Thymus (tissue), 11 donors: ENCODE measurements around the gene TBK1. TPM values are rescaled to one million over a fixed set of nuclear protein-coding genes. Genes with fewer than 3 reads are reported as not detected.
"Not testable (repeated sequence)": the region's sequence is repeated elsewhere in the genome, so short reads cannot be mapped to it uniquely, and the experiment has no call there.

Source experiments
- DNase-seq, 9 donors: peaks; one replicate each; pipeline ENCODE4 v3.0.0-alpha.2; 2013; ENCODE audit warnings: low spot score in 9 of 9, low read depth in 6 of 9, missing footprints in 1 of 9
- H3K27ac ChIP-seq, 2 donors: one replicate each; pipeline ENCODE4 v1.5.1; 2013; ENCODE audit warnings: control low read depth in 1 of 2, low read depth in 1 of 2, low read length in 1 of 2, mild to moderate bottlenecking in 1 of 2, moderate library complexity in 1 of 2
- H3K27me3 ChIP-seq, 2 donors: one replicate each; pipeline ENCODE4 v1.5.1; 2013; ENCODE audit warnings: low read length in 1 of 2; ENCODE audit not compliant: control insufficient read depth in 2 of 2, insufficient read depth in 1 of 2
- H3K36me3 ChIP-seq, 2 donors: one replicate each; pipeline ENCODE4 v1.5.1; 2013; ENCODE audit warnings: low read length in 1 of 2, mild to moderate bottlenecking in 1 of 2, moderate library complexity in 1 of 2; ENCODE audit not compliant: control insufficient read depth in 2 of 2, insufficient read depth in 2 of 2
- H3K4me1 ChIP-seq, 2 donors: one replicate each; pipeline ENCODE4 v1.5.1; 2013; ENCODE audit warnings: low read length in 2 of 2; ENCODE audit not compliant: control insufficient read depth in 2 of 2, insufficient read depth in 2 of 2
- H3K4me3 ChIP-seq, 2 donors: one replicate each; pipeline ENCODE4 v1.5.1; 2013; ENCODE audit warnings: low read length in 2 of 2, control low read depth in 1 of 2, mild to moderate bottlenecking in 1 of 2
- H3K9me3 ChIP-seq, 2 donors: one replicate each; pipeline ENCODE4 v1.5.1; 2013; ENCODE audit warnings: low read length in 1 of 2, mild to moderate bottlenecking in 1 of 2; ENCODE audit not compliant: control insufficient read depth in 2 of 2, insufficient read depth in 1 of 2
- WGBS: extraction: QIAGEN DNeasy Blood & Tissue Kit; methylation state at CpG from one replicate; pipeline ENCODE4 v1.1.7; 2013; 5-methylcytosine and 5-hydroxymethylcytosine counted together
- polyA plus RNA-seq: library from polyadenylated mRNA; stranded (reverse); fragments of 200-250 nt; gene quantifications from one replicate; pipeline ENCODE4 v1.2.3, GENCODE V29; 2013
- total RNA-seq: library from RNA; stranded (reverse); fragments of 120-200 nt; gene quantifications from one replicate; pipeline ENCODE4 v1.2.4, GENCODE V29; 2013
- donor health status: healthy.

The TBK1 gene
- total and polyA plus RNA-seq, 2 donors: 10.6 to 18.8 TPM

DNA sequence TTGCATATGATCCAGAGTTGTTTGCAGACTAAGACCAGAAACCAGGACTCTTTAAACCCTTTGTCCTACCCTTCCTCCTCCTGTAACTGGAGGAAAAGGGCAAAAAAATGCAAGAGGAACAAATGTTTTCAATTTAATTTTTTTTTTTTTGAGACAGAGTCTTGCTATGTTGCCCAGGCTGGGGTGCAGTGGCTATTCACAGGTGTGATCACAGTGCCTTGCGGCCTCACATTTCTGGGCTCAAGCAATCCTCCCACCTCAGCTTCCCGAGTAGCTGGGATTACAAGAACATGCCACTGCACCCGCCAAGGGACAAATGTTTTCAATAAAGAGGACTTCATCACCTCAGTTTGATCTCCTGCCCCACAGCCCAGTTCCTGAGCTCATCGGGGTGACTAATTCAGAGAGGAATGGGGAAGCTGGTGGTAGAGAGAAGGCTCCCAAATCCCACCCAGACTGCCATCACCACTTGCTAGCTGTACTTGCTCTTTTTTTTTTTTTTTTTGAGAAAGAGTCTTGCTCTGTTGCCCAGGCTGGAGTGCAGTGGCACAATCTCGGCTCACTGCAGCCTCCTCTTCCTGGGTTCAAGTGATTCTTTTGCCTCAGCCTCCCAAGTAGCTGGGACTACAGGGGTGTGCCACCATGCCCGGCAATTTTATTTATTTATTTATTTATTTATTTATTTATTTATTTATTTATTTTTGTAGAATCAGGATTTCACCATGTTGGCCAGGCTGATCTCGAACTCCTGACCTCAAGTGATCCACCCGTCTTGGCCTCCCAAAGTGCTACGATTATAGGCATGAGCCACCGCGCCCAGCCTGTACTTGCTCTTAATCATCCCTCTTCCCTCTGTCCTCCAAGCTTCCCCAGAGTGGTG lies 71.9 kb downstream of the TBK1 start:
- H3K4me3 ChIP-seq: not testable (repeated sequence)
- 98% methylated on average over 11 of the region's 11 CpGs for WGBS

DNA sequence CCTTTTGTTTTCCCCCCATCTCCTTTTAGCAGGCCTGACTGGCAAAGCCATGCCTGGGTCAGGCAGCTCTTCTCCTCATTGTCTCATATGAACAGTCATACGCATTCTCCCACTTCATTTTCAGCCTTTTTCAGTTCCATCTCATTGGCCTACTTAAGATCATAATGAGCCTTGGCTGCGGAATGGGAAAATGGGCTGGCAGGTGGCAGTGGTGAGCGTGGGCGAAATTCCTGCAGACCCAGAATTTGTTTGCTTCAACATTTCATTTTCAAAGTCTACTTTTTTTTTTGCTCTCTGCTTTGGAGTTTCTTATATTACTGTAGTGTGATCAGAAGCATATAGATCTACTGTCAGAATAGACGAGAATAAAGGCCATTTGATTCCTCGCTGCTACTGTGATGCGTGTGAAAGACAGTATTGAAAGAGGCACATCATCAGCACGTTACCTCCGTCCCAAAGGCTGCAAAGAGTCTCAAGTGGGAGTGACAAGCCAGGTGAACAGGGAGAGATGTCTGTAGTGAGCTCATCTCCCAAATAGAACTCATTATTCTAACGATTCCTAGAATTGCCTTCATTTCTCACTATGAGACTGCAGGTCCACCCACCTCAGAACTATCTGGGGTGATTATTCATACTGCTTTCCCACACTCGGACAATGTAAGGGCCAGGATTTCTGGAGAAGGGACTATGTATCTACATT lies 73.7 kb downstream of the TBK1 start:
- Histone ChIP-seq H3K9me3 (no peaks in the 10 kb centered on the region), H3K4me1 (peaks cover 0 to 3% of the 10 kb centered on the region in 2 donors), H3K36me3 (no peaks in the 10 kb centered on the region), H3K27me3 (no peaks in the 10 kb centered on the region), H3K4me3 (no peak overlapping the region), H3K27ac (no peak overlapping the region)
- no peak for DNase-seq
- 97% methylated on average over 11 of the region's 11 CpGs for WGBS

More for the DNA sequence above, 71.9 kb downstream of the TBK1 start:
- H3K4me1 ChIP-seq, DNase-seq, H3K36me3 ChIP-seq, H3K27ac ChIP-seq, H3K27me3 ChIP-seq, H3K9me3 ChIP-seq: not testable (repeated sequence)

GRCh38 chr12:64526859-64527258 lies 74.9 kb downstream of the TBK1 start:
- 91% methylated on average over 2 of the region's 2 CpGs for WGBS
- no peak for DNase-seq
- H3K9me3 ChIP-seq: no peaks in the 10 kb centered on the region
- no peak overlapping the region for H3K4me3 ChIP-seq
- no peaks in the 10 kb centered on the region for H3K36me3 ChIP-seq
- H3K27me3 ChIP-seq: no peaks in the 10 kb centered on the region
- peaks cover 0 to 3% of the 10 kb centered on the region in 2 donors for H3K4me1 ChIP-seq
- no peak overlapping the region for H3K27ac ChIP-seq

- WGBS: 91% methylated on average over 8 of the region's 8 CpGs
- H3K4me3 ChIP-seq: no peak overlapping the region
- H3K27me3 ChIP-seq: no peaks in the 10 kb centered on the region
- H3K9me3 ChIP-seq: no peaks in the 10 kb centered on the region
- no peaks in the 10 kb centered on the region for H3K36me3 ChIP-seq
- no peak for DNase-seq
- peaks cover 0 to 3% of the 10 kb centered on the region in 2 donors for H3K4me1 ChIP-seq
- H3K27ac ChIP-seq: no peak overlapping the region
These were observed 76.7 kb downstream of the TBK1 start for GRCh38 chr12:64528616-64529015.

DNA sequence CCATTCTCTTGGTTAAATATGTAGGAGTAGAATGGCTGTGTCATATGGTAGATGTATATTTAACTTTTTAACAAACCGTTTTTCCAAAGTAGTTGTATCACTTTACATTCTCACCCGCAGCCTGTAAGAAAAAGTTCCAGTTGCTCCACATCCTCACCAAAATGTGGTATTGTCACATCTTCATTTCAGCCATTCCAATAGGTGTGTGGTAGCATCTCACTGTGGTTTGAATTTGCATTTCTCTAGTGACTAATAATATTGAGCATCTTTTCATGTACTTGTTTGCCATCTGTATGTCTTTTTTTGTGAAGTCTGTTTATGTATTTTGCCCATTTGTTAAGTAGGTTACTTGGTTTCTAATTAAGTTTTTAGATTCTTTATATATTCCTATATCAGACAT lies 78.6 kb downstream of the TBK1 start:
- H3K4me3 ChIP-seq: no peak overlapping the region
- WGBS: 98% methylated on average over 2 of the region's 2 CpGs
- H3K27me3 ChIP-seq: no peaks in the 10 kb centered on the region
- no peak overlapping the region for H3K27ac ChIP-seq
- DNase-seq: no peak
- H3K36me3 ChIP-seq: no peaks in the 10 kb centered on the region
- H3K9me3 ChIP-seq: no peaks in the 10 kb centered on the region
- peaks cover 0 to 3% of the 10 kb centered on the region in 2 donors for H3K4me1 ChIP-seq

- H3K4me1 ChIP-seq: peaks cover 0 to 3% of the 10 kb centered on the region in 2 donors
- H3K4me3 ChIP-seq: no peak overlapping the region
- no peaks in the 10 kb centered on the region for H3K36me3 ChIP-seq
- WGBS: 95% methylated on average over 10 of the region's 10 CpGs
- DNase-seq: no peak
- H3K27ac ChIP-seq: no peak overlapping the region
- H3K27me3 ChIP-seq: no peaks in the 10 kb centered on the region
- H3K9me3 ChIP-seq: no peaks in the 10 kb centered on the region
These were observed 79.9 kb downstream of the TBK1 start for GRCh38 chr12:64531665-64532334.

GRCh38 chr12:64532734-64533351 lies 80.9 kb downstream of the TBK1 start:
- WGBS: 99% methylated on average over 11 of the region's 11 CpGs
- DNase-seq: no peak

GRCh38 chr12:64534672-64535199 lies 82.8 kb downstream of the TBK1 start:
- H3K27me3 ChIP-seq: no peaks in the 10 kb centered on the region
- DNase-seq: no peak
- H3K4me3 ChIP-seq: no peak overlapping the region
- WGBS: 93% methylated on average over 6 of the region's 6 CpGs
- no peaks in the 10 kb centered on the region for H3K4me1 ChIP-seq
- H3K9me3 ChIP-seq: no peaks in the 10 kb centered on the region
- H3K27ac ChIP-seq: no peak overlapping the region
- H3K36me3 ChIP-seq: no peaks in the 10 kb centered on the region

More at GRCh38 chr12:64532734-64533351, 80.9 kb downstream of the TBK1 start:
- Histone ChIP-seq H3K4me1 (peaks cover 0 to 3% of the 10 kb centered on the region in 2 donors), H3K4me3 (no peak overlapping the region), H3K27me3 (no peaks in the 10 kb centered on the region), H3K9me3 (no peaks in the 10 kb centered on the region), H3K27ac (no peak overlapping the region), H3K36me3 (no peaks in the 10 kb centered on the region)
